Activated CD8-positive, alpha-beta memory T cell treated with anti-CD3 and anti-CD28 coated beads for 1 hour (primary cell): ENCODE data around the gene TNFSF10.

Experiments
- DNase-seq, 2 donors: peaks; one replicate each; pipeline ENCODE4 v3.0.0-alpha.2; 2020; ENCODE audit warnings: low read depth in 1 of 2; ENCODE audit errors: extremely low read depth in 1 of 2

TNFSF10 gene

DNA sequence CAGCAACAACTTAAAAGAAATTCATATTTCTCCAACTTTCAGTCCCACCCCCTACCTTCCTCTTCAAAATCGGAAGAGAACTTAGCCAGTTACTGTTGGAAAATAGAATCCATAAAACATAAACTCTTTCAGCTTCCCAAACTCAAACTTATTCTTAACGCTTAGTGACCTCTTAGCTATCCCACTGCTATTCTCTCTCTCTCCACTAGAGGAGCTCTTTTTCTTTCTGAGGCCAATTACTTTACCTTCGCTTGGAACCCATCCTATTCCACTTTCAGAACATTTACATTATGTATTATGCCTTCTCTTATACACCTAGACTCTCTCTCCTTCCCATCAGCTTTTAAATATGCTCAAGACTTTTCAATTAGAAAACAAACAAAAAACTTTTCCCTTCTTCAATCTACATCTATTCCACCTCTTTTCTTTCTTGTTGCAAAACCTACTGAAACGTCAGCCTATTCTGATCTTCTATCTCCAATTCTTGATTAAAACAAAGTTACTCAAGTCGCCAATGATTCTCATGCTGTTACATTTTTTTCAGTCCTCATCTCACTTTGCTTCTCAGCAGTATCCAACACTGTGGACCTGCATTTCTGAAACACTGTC lies 61.6 kb downstream of the TNFSF10 start:
- no peak for DNase-seq

DNA sequence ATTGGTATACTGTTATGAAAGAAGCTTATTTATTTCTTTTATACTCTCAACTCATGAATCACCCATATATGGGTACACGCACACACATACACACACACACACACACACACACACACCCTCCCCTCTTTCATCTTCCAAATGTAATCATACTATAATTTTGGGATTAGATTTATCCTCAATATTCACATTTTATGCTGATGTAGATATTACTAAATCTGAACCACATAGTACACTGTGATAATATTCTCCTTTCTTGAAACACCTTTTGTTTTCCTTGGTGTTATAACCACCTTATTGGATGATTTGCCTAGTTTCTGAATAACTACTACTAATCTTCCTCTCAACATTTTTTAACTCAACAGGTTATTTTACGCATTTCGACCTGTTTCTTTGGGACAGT lies 66.8 kb downstream of the TNFSF10 start:
- no peak for DNase-seq
